Measurements from ENCODE around the gene ISLR.

ISLR gene

GRCh38 chr15:74194572-74195559 lies 21.4 kb downstream of the ISLR start:
- no peaks in the 10 kb centered on the region for H3K27me3 ChIP-seq (ENCODE audit: insufficient read depth, low read depth, severe bottlenecking)
- H3K4me3 ChIP-seq (ENCODE audit: low read depth, low read length): no peak overlapping the region
- no peak for TF ChIP-seq CTCF (IDR thresholded peaks at IDR 0.05; ENCODE audit: low read depth, low read length)
- H3K9me3 ChIP-seq (ENCODE audit: severe bottlenecking): no peaks in the 10 kb centered on the region
- no peak for DNase-seq
- peaks cover 71% of the 10 kb centered on the region for H3K36me3 ChIP-seq
- H3K27ac ChIP-seq: peak overlapping the region; percentile 23; the same call in 1 of the 2 replicates

DNA sequence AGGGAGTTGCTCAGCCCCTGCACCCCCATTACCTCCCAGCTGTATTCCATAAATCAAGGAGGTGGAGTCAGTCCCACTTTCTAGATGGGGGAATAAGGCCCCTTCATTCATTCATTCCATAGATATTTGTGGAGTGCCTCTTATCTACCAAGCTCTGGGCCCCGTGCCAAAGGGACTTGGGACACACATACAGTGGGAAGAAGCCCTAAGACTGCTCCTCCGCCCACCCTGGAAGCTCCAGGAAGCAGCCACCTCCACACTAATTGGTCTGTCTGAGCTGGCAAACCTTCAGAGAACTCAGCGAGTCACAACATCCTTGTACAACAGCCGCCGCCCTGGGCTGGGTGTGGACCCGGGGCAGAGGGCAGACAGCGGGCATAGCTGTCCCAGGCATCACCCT lies 22.7 kb downstream of the ISLR start:
- Histone ChIP-seq H3K9me3 (ENCODE audit: severe bottlenecking) (no peaks in the 10 kb centered on the region), H3K4me3 (ENCODE audit: low read depth, low read length) (no peak overlapping the region), H3K36me3 (peaks cover 73% of the 10 kb centered on the region), H3K27me3 (ENCODE audit: insufficient read depth, low read depth, severe bottlenecking) (no peaks in the 10 kb centered on the region), H3K27ac (no peak overlapping the region)
- DNase-seq: no peak
- TF ChIP-seq CTCF (IDR thresholded peaks at IDR 0.05; ENCODE audit: low read depth, low read length): no peak

DNA sequence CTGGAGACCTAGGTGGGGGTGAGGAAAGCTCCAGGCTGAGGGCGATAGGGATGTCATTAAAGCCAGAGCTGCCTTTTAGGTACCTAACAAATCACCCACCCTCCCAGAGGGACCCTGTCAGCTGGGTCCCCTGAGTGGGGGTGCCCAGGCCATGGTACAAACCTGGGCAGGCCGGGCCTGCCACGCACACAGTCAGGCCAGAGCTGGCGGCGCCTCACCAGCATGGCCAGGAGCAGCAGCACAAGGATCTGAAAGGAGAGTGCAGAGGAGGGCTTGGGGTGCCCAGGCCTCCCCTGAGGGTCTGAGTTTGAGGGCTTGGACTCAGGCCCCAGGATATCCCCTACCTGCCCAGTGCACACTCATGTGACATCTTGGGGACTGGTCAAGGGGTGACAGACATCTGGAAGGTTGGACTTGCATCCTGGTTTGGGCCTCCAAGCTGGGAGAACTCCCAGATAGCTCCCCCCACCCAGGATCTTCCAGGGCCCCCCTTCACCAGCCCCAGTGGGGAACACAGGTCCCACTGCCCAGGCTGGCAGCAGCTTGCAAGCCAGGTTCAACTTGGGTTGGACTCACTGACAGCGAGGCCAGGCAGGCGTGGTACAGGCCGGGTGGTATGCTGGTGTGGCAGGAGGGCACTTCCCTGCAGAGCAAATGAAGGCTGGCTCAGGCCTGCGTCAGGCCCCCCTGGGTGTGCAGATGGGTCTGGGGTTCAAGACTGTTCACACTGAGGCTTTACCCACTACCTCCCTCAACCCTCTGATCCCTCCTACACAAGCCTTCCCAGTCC lies 23.9 kb downstream of the ISLR start:
- no peak for TF ChIP-seq CTCF (IDR thresholded peaks at IDR 0.05; ENCODE audit: low read depth, low read length)
- DNase-seq: no peak
- Histone ChIP-seq H3K9me3 (ENCODE audit: severe bottlenecking) (no peaks in the 10 kb centered on the region), H3K27me3 (ENCODE audit: insufficient read depth, low read depth, severe bottlenecking) (no peaks in the 10 kb centered on the region), H3K27ac (no peak overlapping the region), H3K4me3 (ENCODE audit: low read depth, low read length) (no peak overlapping the region), H3K36me3 (peaks cover 71% of the 10 kb centered on the region)

DNA sequence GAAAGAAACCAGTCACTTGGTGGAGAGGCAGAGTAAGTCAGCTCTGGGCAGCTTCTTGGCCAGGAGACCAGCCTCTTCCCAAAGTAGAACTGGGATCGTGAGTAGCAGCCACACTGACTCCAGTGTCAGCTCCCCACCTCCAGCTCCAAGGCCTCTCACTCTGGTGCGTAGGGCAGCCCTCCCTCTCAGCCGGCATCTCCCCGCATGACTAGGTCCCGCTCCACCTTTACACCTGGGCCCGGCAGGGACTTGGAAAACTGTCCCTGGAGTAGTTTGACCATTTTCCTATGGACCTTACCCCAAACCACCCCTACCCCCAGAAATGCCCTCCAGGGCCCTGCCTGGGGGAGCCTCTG lies 25.8 kb downstream of the ISLR start:
- Histone ChIP-seq H3K9me3 (ENCODE audit: severe bottlenecking) (no peaks in the 10 kb centered on the region), H3K36me3 (peaks cover 61% of the 10 kb centered on the region), H3K27ac (no peak overlapping the region), H3K27me3 (ENCODE audit: insufficient read depth, low read depth, severe bottlenecking) (no peaks in the 10 kb centered on the region), H3K4me3 (ENCODE audit: low read depth, low read length) (no peak overlapping the region)
- DNase-seq: no peak
- no peak for TF ChIP-seq CTCF (IDR thresholded peaks at IDR 0.05; ENCODE audit: low read depth, low read length)

DNA sequence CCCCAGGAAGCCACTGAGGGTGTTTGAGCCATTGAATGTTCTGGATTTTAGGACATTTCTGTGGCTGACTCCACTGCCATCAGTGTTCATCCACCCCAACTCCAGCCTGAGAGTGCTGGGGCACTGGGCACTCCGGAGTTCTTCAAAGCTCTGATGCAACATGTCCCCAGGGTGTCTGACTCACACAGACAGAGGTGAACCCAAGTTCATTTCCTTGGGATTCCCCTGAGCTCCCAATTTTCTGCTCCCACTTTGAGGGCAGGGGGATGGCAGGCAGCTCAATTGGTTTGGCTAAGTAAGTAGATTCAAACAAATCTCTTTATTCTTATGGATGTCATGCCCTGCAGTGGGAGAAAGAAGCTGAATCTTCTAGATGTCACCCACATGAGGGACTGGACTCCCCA lies 26.9 kb downstream of the ISLR start:
- H3K27me3 ChIP-seq (ENCODE audit: insufficient read depth, low read depth, severe bottlenecking): no peaks in the 10 kb centered on the region
- peak overlapping the region; percentile 90 for H3K27ac ChIP-seq
- H3K9me3 ChIP-seq (ENCODE audit: severe bottlenecking): no peaks in the 10 kb centered on the region
- TF ChIP-seq CTCF (IDR thresholded peaks at IDR 0.05; ENCODE audit: low read depth, low read length): no peak
- H3K4me3 ChIP-seq (ENCODE audit: low read depth, low read length): peak overlapping the region; percentile 53; the same call in 1 of the 2 replicates
- DNase-seq: no peak
- H3K36me3 ChIP-seq: peaks cover 50% of the 10 kb centered on the region

Measured in WERI-Rb-1 (cell line).